Neural cell (in vitro differentiated cells): Measurements from ENCODE around the gene SLC8A1.

Source experiments
- CTCF ChIP-seq: fragments of 450-650 bp; IDR thresholded peaks from 2 replicates; pipeline ENCODE4 v1.5.1; 2014; ENCODE audit warnings: antibody characterized with exemption, mild to moderate bottlenecking, moderate library complexity; ENCODE audit not compliant: poor library complexity, severe bottlenecking
- EZH2 ChIP-seq: fragments of 200-600, 300-800 bp; shearing (Covaris generic), sonication (generic); IDR thresholded peaks from 2 replicates; pipeline ENCODE4 v1.6.1; 2014; ENCODE audit warnings: antibody characterized with exemption, low read length, borderline replicate concordance, mild to moderate bottlenecking; ENCODE audit not compliant: insufficient read depth, poor library complexity, severe bottlenecking

GRCh38 chr2:40204268-40204667 lies 247.6 kb downstream of the SLC8A1 start:
- TF ChIP-seq CTCF (no peak), EZH2 (no peak)
